Breast epithelium (tissue), 4 donors: ENCODE measurements around the gene ETFA. TPM values are rescaled to one million over a fixed set of nuclear protein-coding genes. Genes with fewer than 3 reads are reported as not detected.
"Not testable (repeated sequence)": the region's sequence is repeated elsewhere in the genome, so short reads cannot be mapped to it uniquely, and the experiment has no call there.

Experiments used
- DNase-seq, 2 donors: peaks; one replicate each; pipeline ENCODE4 v3.0.0-alpha.2; 2019; ENCODE audit warnings: low spot score in 2 of 2
- H3K27ac ChIP-seq, 2 donors: fragments of 200-600 bp; sonication (generic) in 1 of 2; one replicate each; pipeline ENCODE4 v1.5.1; 2016 to 2019; ENCODE audit warnings: mild to moderate bottlenecking in 1 of 2
- H3K27me3 ChIP-seq, 2 donors: fragments of 200-600 bp; sonication (generic) in 1 of 2; one replicate each; pipeline versions ENCODE4 v1.5.1 to v1.6.0; 2017 to 2019; ENCODE audit warnings: control low read depth in 1 of 2, mild to moderate bottlenecking in 1 of 2
- H3K36me3 ChIP-seq: fragments of 200-600 bp; one replicate; pipeline ENCODE4 v1.5.1; 2019
- H3K4me1 ChIP-seq, 2 donors: fragments of 200-600 bp; sonication (generic); one replicate each; pipeline ENCODE4 v1.5.1; 2016 to 2019; ENCODE audit warnings: control low read depth in 1 of 2
- H3K4me3 ChIP-seq, 3 donors: fragments of 200-600 bp; sonication (generic); 1 replicate in 2 of 3; 2 replicates in 1 of 3; pipeline ENCODE4 v1.5.1; 2016 to 2019; ENCODE audit warnings: mild to moderate bottlenecking in 3 of 3, moderate library complexity in 2 of 3
- H3K9me3 ChIP-seq, 2 donors: fragments of 200-600 bp; sonication (generic) in 1 of 2; one replicate each; pipeline ENCODE4 v1.5.1; 2016 to 2019; ENCODE audit warnings: control low read depth in 1 of 2
- CTCF ChIP-seq, 3 donors: fragments of 450-650 bp; IDR thresholded peaks; one replicate each; pipeline ENCODE4 v1.5.1; 2016 to 2017; ENCODE audit warnings: antibody characterized with exemption in 3 of 3, mild to moderate bottlenecking in 3 of 3, moderate library complexity in 3 of 3
- POLR2A ChIP-seq: fragments of 450-650 bp; IDR thresholded peaks from one replicate; pipeline ENCODE4 v1.6.1; 2016; ENCODE audit warnings: antibody characterized with exemption, mild to moderate bottlenecking, moderate library complexity
- POLR2AphosphoS5 ChIP-seq, 3 donors: sonication (generic); formaldehyde crosslinking; IDR thresholded peaks; one replicate each; pipeline ENCODE4 v1.6.1; 2017; ENCODE audit warnings: antibody characterized with exemption in 3 of 3
- intact Hi-C: fragments of 100-400 bp; cut with DNase I; formaldehyde crosslinking; loops from one replicate; pipeline ENCODE4 v1.15.1; 2023; ENCODE audit warnings: low total_unique reads
- total RNA-seq, 3 donors: library from RNA; depleted of rRNA; stranded (reverse); fragments of >200 nt; gene quantifications; one replicate each; pipeline ENCODE4 v1.1.0, GENCODE V29; 2016

Gene ETFA
- total RNA-seq, 3 donors from 2014 or later, result 96.0 to 108 (median 108) TPM

- Histone ChIP-seq H3K36me3 (no peaks in the 10 kb centered on the region), H3K27me3 (no peaks in the 10 kb centered on the region), H3K9me3 (peaks cover 0 to 5% of the 10 kb centered on the region in 2 donors), H3K27ac (no peak overlapping the region), H3K4me1 (no peaks in the 10 kb centered on the region), H3K4me3 (no peak overlapping the region)
- intact Hi-C loops, result no loop called here
- TF ChIP-seq CTCF (IDR thresholded peaks at IDR 0.05), result no peak
- no peak for TF ChIP-seq POLR2A
- no peak for TF ChIP-seq POLR2AphosphoS5 (IDR thresholded peaks at IDR 0.05)
- no peak for DNase-seq
Measured at GRCh38 chr15:76274226-76274625, 37.0 kb downstream of the ETFA start.

- Histone ChIP-seq H3K9me3 (peaks cover 17 to 27% of the 10 kb centered on the region in 2 donors), H3K4me1 (no peaks in the 10 kb centered on the region), H3K4me3 (no peak overlapping the region), H3K27ac (no peak overlapping the region), H3K27me3 (no peaks in the 10 kb centered on the region), H3K36me3 (no peaks in the 10 kb centered on the region)
- no peak for DNase-seq
- TF ChIP-seq POLR2AphosphoS5 (IDR thresholded peaks at IDR 0.05) (no peak), POLR2A (no peak), CTCF (IDR thresholded peaks at IDR 0.05) (no peak)
- intact Hi-C loops, result no loop called here
Measured at GRCh38 chr15:76270876-76271275, 40.4 kb downstream of the ETFA start.

GRCh38 chr15:76267077-76267476 is 44.2 kb downstream of the ETFA start:
- intact Hi-C loops, result no loop called here
- Histone ChIP-seq H3K27me3 (no peaks in the 10 kb centered on the region), H3K36me3 (no peaks in the 10 kb centered on the region), H3K9me3 (peaks cover 39 to 42% of the 10 kb centered on the region in 2 donors), H3K4me1 (no peaks in the 10 kb centered on the region), H3K4me3 (no peak overlapping the region), H3K27ac (no peak overlapping the region)
- TF ChIP-seq POLR2AphosphoS5 (IDR thresholded peaks at IDR 0.05), result no peak
- TF ChIP-seq CTCF (IDR thresholded peaks at IDR 0.05), result no peak
- TF ChIP-seq POLR2A, result no peak
- no peak for DNase-seq

- H3K27me3 ChIP-seq, H3K27ac ChIP-seq, H3K36me3 ChIP-seq, H3K4me3 ChIP-seq, intact Hi-C loops, H3K4me1 ChIP-seq, DNase-seq: not testable (repeated sequence)
- H3K9me3 ChIP-seq, result peaks cover 39 to 42% of the 10 kb centered on the region in 2 donors
Measured at GRCh38 chr15:76265769-76266168, 45.5 kb downstream of the ETFA start.

- Histone ChIP-seq H3K36me3 (no peaks in the 10 kb centered on the region), H3K27me3 (no peaks in the 10 kb centered on the region), H3K27ac (no peak overlapping the region), H3K4me3 (no peak overlapping the region), H3K4me1 (no peaks in the 10 kb centered on the region), H3K9me3 (peaks cover 15 to 20% of the 10 kb centered on the region in 2 donors)
- no peak for DNase-seq
- intact Hi-C loops, result no loop called here
- TF ChIP-seq POLR2A (no peak), CTCF (IDR thresholded peaks at IDR 0.05) (no peak), POLR2AphosphoS5 (IDR thresholded peaks at IDR 0.05) (no peak)
Measured at GRCh38 chr15:76260246-76260938, 50.9 kb downstream of the ETFA start.
